ENCODE data around the gene DCAF16.
"Not testable (repeated sequence)": the region's sequence is repeated elsewhere in the genome, so short reads cannot be mapped to it uniquely, and the experiment has no call there.

DCAF16 gene

GRCh38 chr4:17810260-17811077, at the start of gene DCAF16, which contains the start of gene NCAPG:
TSS of gene DCAF16 (minus strand) at chr4:17810757. CDS start at chr4:17804141, 6,616 bp downstream.
TSS of gene NCAPG (plus strand) at chr4:17810979. CDS start at chr4:17811078, 99 bp downstream.
- DNase-seq (ENCODE audit: low read depth), result peak; percentile 98

- no peak for DNase-seq (ENCODE audit: low read depth)
Measured at GRCh38 chr4:17859793-17860406, 49.3 kb upstream of the DCAF16 start.

GRCh38 chr4:17854036-17854435, 43.5 kb upstream of the DCAF16 start:
- peak; percentile 68 for DNase-seq (ENCODE audit: low read depth)

GRCh38 chr4:17851959-17852358, 41.4 kb upstream of the DCAF16 start:
- no peak for DNase-seq (ENCODE audit: low read depth)

GRCh38 chr4:17850295-17850694, 39.7 kb upstream of the DCAF16 start:
- DNase-seq (ENCODE audit: low read depth), result not testable (repeated sequence)

GRCh38 chr4:17846266-17846665, 35.7 kb upstream of the DCAF16 start:
- peak; percentile 37 for DNase-seq (ENCODE audit: low read depth)

GRCh38 chr4:17823871-17824669, 13.5 kb upstream of the DCAF16 start:
- DNase-seq (ENCODE audit: low read depth), result no peak

- peak; percentile 88 for DNase-seq (ENCODE audit: low read depth)
Measured at GRCh38 chr4:17817027-17817426, 6.5 kb upstream of the DCAF16 start.

- DNase-seq (ENCODE audit: low read depth), result no peak
Measured at GRCh38 chr4:17816142-17816541, 5.6 kb upstream of the DCAF16 start.

GRCh38 chr4:17814140-17814539, 3.6 kb upstream of the DCAF16 start:
- no peak for DNase-seq (ENCODE audit: low read depth)

- DNase-seq (ENCODE audit: low read depth), result no peak
Measured at GRCh38 chr4:17812801-17813200, 2.2 kb upstream of the DCAF16 start.

GRCh38 chr4:17812125-17812524, 1.6 kb upstream of the DCAF16 start:
- no peak for DNase-seq (ENCODE audit: low read depth)

- no peak for DNase-seq (ENCODE audit: low read depth)
Measured at GRCh38 chr4:17811078-17811603, 584 bp upstream of the DCAF16 start.

GRCh38 chr4:17809667-17810066, 890 bp downstream of the DCAF16 start:
- no peak for DNase-seq (ENCODE audit: low read depth)

- DNase-seq (ENCODE audit: low read depth), result no peak
Measured at GRCh38 chr4:17807446-17807845, 3.1 kb downstream of the DCAF16 start.

GRCh38 chr4:17805580-17806155, 4.9 kb downstream of the DCAF16 start:
- no peak for DNase-seq (ENCODE audit: low read depth)

- no peak for DNase-seq (ENCODE audit: low read depth)
Measured at GRCh38 chr4:17797808-17798207, 12.7 kb downstream of the DCAF16 start.

- no peak for DNase-seq (ENCODE audit: low read depth)
Measured at GRCh38 chr4:17794730-17795129, 15.8 kb downstream of the DCAF16 start.

GRCh38 chr4:17788956-17789355, 21.6 kb downstream of the DCAF16 start:
- DNase-seq (ENCODE audit: low read depth), result peak; percentile 83

- peak; percentile 51 for DNase-seq (ENCODE audit: low read depth)
Measured at GRCh38 chr4:17787315-17787714, 23.2 kb downstream of the DCAF16 start.

- peak; percentile 31 for DNase-seq (ENCODE audit: low read depth)
Measured at GRCh38 chr4:17786567-17786966, 24.0 kb downstream of the DCAF16 start.

- no peak for DNase-seq (ENCODE audit: low read depth)
Measured at GRCh38 chr4:17785858-17786257, 24.7 kb downstream of the DCAF16 start.
